Heart left ventricle (tissue), 16 donors: ENCODE data around the gene PHKA2. TPM values are rescaled to one million over a fixed set of nuclear protein-coding genes. Genes with fewer than 3 reads are reported as not detected.

Experiments used
- ATAC-seq, 4 donors: fragments of 200-7000 bp; cut with Tn5 transposase; one replicate each; pipeline ENCODE4 v1.9.1; 2020 to 2022; ENCODE audit warnings: moderate library complexity in 4 of 4, mild to moderate bottlenecking in 3 of 4, moderate number of reproducible peaks in 1 of 4
- DNase-seq, 5 donors: peaks; one replicate each; pipeline ENCODE4 v3.0.0-alpha.2; 2020
- H3K27ac ChIP-seq, 12 donors: fragments of 200-600 bp; sonication (generic) in 4 of 12; one replicate each; pipeline versions ENCODE4 v1.5.0 to v1.8.0; 2016 to 2022; ENCODE audit warnings: mild to moderate bottlenecking in 2 of 12
- H3K27me3 ChIP-seq, 9 donors: fragments of 200-600 bp; sonication (generic) in 2 of 9; one replicate each; pipeline versions ENCODE4 v1.5.1 to v1.8.0; 2016 to 2022; ENCODE audit warnings: mild to moderate bottlenecking in 3 of 9
- H3K36me3 ChIP-seq, 9 donors: fragments of 200-600 bp; sonication (generic) in 2 of 9; one replicate each; pipeline versions ENCODE4 v1.5.0 to v1.8.0; 2018 to 2022; ENCODE audit warnings: mild to moderate bottlenecking in 2 of 9
- H3K4me1 ChIP-seq, 12 donors: fragments of 200-600 bp; sonication (generic) in 4 of 12; one replicate each; pipeline versions ENCODE4 v1.5.0 to v1.8.0; 2016 to 2022; ENCODE audit warnings: mild to moderate bottlenecking in 3 of 12
- H3K4me3 ChIP-seq, 12 donors: fragments of 200-600 bp; sonication (generic) in 4 of 12; one replicate each; pipeline versions ENCODE4 v1.5.0 to v1.8.0; 2017 to 2022; ENCODE audit warnings: mild to moderate bottlenecking in 9 of 12, moderate library complexity in 4 of 12
- H3K9me3 ChIP-seq, 12 donors: fragments of 200-600 bp; sonication (generic) in 4 of 12; one replicate each; pipeline versions ENCODE4 v1.5.0 to v1.8.0; 2016 to 2022; ENCODE audit warnings: mild to moderate bottlenecking in 1 of 12
- POLR2A ChIP-seq, 2 donors: fragments of 450-650 bp; IDR thresholded peaks; one replicate each; pipeline ENCODE4 v1.6.1; 2017; ENCODE audit warnings: antibody characterized with exemption in 2 of 2, mild to moderate bottlenecking in 2 of 2, moderate library complexity in 2 of 2
- WGBS, 4 donors: extraction: QIAGEN DNeasy Blood & Tissue Kit in 2 of 4; methylation state at CpG; one replicate each; pipeline versions ENCODE4 v1.1.5 to v1.1.7; 2013 to 2018; 5-methylcytosine and 5-hydroxymethylcytosine counted together
- intact Hi-C, 10 donors: fragments of 100-400 bp; cut with DNase I; formaldehyde crosslinking; loops; one replicate each; pipeline versions ENCODE4 v1.11.1 to v1.14.2; 2022
- polyA plus RNA-seq, 2 donors: library from polyadenylated mRNA; stranded (reverse); fragments of 200-250 nt; gene quantifications; one replicate each; pipeline ENCODE4 v1.2.3, GENCODE V29; 2013
- total RNA-seq, 9 donors: library from RNA; depleted of rRNA in 2 of 9; stranded (reverse); fragments of >200 nt in 2 of 9; fragmentation: NEBNext Ultra II Directional in 3 of 9; extraction: Animal tissue kit (Norgen Biotek cat#: 25700) in 3 of 9; gene quantifications; one replicate each; pipeline versions ENCODE4 v1.1.0 to v1.2.4, GENCODE V29; 2016 to 2023
- TF ChIP-seq, protein P1 (sequence below), 12 donors: fragments of 200-600 bp; sonication (generic) in 4 of 12; IDR thresholded peaks; one replicate each; pipeline versions ENCODE4 v1.5.0 to v1.8.0; 2018 to 2022; ENCODE audit warnings: antibody characterized with exemption in 12 of 12, mild to moderate bottlenecking in 5 of 12
- donor health status: ischemic (EF 13 %, LVEDD 7.1; RV severe dilation, severe dysfunction).
- donor health status: healthy with polysubstance abuse.
- donor health status: DM: no; HTN: yes; CAD: no.
- donor health status: DM: no; HTN: no; CAD: no.
- donor health status: ischemic (EF 25% LVEDD 6.9; RV normal size, moderate dysfunction).
- donor health status: ischemic (EF 25% LVEDD 5.7; RV mildly dilated, moderate dysfunction).
- donor health status: healthy.
- donor health status: DM: yes; HTN: yes; CAD: no.
- donor health status: ischemic (EF 35%, LVEDD 5.7; RV mildly dilated, moderate dysfunction).
- donor health status: nonischemic (EF 11% LVEDD 7.7; RV severe dilation, severe dysfunction).
- donor health status: DM: yes; HTN: yes; CAD: no.
- donor health status: PGD.
- donor health status: ischemic (EF 29% LVEDD 5.4; RV normal size, mild dysfunction).
- donor health status: nonischemic (EF 23%, LVEDD 6.1; RV moderate dilation, normal function).

Gene PHKA2
- total and polyA plus RNA-seq, 11 donors = 13.8 to 45.7 (median 26.9) TPM

DNA sequence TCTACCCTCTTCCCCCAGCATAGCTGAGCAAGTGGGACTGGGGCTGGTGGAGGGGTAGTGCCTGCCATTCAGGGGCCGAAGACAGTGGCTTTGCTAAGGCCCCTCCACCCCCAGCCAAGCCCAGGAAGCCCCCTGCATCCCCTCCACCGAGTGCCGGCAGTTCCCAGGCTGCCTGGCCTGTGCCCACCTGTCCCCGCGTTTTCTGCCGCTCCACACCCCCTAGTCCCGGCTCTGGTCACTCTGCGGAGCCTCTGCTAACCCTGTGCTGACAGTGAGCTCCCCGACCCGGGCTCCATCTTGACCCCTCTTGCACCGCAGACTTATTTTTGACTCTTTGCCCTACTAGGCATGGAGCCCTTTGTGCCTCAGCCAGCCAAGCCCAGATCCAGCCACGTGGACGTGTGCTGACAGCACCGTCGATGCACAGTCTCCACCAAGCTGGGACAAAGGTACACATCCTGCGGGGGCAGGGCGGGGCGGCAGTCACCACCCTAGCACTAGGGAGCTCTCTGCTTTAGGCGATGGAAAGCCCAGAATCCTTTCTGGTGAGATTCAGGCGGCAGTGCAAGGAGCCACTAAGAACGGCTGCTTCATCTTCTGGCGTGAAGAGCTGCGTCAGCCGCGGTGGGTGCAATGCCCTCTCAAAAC is 96.6 kb downstream of the PHKA2 start:
- no peaks in the 10 kb centered on the region for H3K27me3 ChIP-seq
- peak overlapping the region in 11 of 12 donors; percentile 10 to 60 (median 46) for H3K4me3 ChIP-seq
- peak; percentile 50 to 64 (median 58) for ATAC-seq
- TF ChIP-seq POLR2A (IDR thresholded peaks at IDR 0.05) = no peak
- TF ChIP-seq, protein P1, sequence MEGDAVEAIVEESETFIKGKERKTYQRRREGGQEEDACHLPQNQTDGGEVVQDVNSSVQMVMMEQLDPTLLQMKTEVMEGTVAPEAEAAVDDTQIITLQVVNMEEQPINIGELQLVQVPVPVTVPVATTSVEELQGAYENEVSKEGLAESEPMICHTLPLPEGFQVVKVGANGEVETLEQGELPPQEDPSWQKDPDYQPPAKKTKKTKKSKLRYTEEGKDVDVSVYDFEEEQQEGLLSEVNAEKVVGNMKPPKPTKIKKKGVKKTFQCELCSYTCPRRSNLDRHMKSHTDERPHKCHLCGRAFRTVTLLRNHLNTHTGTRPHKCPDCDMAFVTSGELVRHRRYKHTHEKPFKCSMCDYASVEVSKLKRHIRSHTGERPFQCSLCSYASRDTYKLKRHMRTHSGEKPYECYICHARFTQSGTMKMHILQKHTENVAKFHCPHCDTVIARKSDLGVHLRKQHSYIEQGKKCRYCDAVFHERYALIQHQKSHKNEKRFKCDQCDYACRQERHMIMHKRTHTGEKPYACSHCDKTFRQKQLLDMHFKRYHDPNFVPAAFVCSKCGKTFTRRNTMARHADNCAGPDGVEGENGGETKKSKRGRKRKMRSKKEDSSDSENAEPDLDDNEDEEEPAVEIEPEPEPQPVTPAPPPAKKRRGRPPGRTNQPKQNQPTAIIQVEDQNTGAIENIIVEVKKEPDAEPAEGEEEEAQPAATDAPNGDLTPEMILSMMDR (IDR thresholded peaks at IDR 0.05) = no peak
- H3K36me3 ChIP-seq = no peaks in the 10 kb centered on the region
- H3K27ac ChIP-seq = peak overlapping the region; percentile 80 to 96 (median 88)
- H3K9me3 ChIP-seq = peaks cover 0 to under 1% (median 0%) of the 10 kb centered on the region in 12 donors
- WGBS, 4 donors = 17 to 55% (median 22%) methylated on average over 15 to 25 of the region's 25 CpGs
- H3K4me1 ChIP-seq = peaks cover 0 to 42% (median 16%) of the 10 kb centered on the region in 12 donors
- intact Hi-C loops = loop anchor here in 8 of 10 donors (2.0 to 10.0 kb wide), 8 partner anchors 14 to 462 kb away; partner anchors contain the start of genes RS1 (in 5 of the 8) and CDKL5 (in 3 of the 8)
- peak; percentile 46 to 81 (median 74) for DNase-seq

DNA sequence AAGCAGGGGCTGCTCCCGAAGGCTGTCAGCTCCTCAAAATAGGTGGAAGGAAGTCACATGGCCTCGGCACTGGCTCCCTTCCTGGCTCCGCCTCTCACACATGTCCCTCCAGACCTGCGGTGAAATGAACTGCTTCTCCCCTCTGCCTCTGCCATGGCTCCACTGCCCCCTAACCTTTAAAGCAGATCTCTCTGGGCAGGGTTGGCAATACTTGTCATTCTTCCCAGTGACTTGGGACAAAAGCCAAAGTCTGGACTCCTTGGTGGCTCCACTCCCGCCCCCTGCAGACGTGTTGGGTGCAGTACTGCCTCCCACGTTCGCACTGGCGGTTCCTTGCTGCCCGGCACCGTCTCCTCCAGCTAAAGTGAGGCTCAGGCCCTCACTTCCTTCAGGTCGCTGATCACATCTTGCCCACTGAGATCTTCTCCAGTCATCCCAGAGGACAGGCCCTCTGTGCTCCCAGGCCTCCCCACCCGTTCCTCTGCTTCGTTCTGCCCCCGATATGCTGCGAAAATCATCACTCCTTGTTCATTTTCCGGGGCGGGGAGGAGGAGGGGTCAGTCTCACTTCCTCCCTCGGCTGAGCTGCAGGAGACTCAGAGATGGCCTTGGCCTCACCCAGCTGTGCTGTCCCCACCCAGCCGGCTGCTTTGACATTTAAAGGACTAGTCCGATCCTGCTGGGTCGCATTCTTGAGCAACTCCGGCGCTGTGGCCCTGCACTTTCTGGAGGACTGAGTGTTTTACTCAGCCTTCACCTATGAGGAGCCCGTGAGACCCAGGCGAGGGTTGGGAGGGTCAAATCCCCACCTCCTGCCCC is 97.4 kb downstream of the PHKA2 start:
- Histone ChIP-seq H3K27me3 (no peaks in the 10 kb centered on the region), H3K36me3 (no peaks in the 10 kb centered on the region), H3K4me3 (peak overlapping the region in 11 of 12 donors; percentile 10 to 60 (median 46)), H3K4me1 (peaks cover 0 to 42% (median 16%) of the 10 kb centered on the region in 12 donors), H3K27ac (peak overlapping the region; percentile 80 to 96 (median 88)), H3K9me3 (peaks cover 0 to 6% (median 0%) of the 10 kb centered on the region in 12 donors)
- WGBS, 4 donors = 1 to 37% (median 15%) methylated on average over 19 to 26 of the region's 26 CpGs
- intact Hi-C loops = loop anchor here in 8 of 10 donors (2.0 to 10.0 kb wide), 8 partner anchors 14 to 462 kb away; partner anchors contain the start of genes RS1 (in 5 of the 8) and CDKL5 (in 3 of the 8)
- DNase-seq (peak; percentile 77 to 88 (median 83)), ATAC-seq (peak; percentile 71 to 82 (median 76))
- peak in 1 of 2 donors; percentile 27 for TF ChIP-seq POLR2A (IDR thresholded peaks at IDR 0.05)
- TF ChIP-seq, protein P1 (IDR thresholded peaks at IDR 0.05) = peak; percentile 24 to 62 (median 48)

DNA sequence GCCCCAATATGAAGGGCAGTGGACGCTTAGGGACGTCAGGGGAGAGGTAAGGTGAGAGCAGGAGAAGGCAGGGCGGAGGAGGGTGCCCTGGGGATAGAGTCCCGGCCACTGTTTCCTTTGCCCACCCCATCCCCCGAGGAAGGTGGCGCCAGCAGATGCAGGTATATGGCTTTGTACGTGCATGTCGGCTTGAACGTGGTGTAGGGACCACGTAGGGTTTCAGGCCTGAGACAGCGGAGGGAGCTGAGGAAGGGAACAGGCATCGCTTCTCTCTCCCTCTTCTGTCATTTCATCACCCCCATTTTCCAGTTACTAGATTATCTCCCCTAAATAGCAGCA is 97.9 kb downstream of the PHKA2 start:
- intact Hi-C loops = loop anchor here in 8 of 10 donors (2.0 to 10.0 kb wide), 8 partner anchors 13 to 461 kb away; partner anchors contain the start of genes RS1 (in 5 of the 8) and CDKL5 (in 3 of the 8)

More for the DNA sequence above, 97.9 kb downstream of the PHKA2 start:
- TF ChIP-seq POLR2A (IDR thresholded peaks at IDR 0.05) = no peak
- TF ChIP-seq, protein P1 (IDR thresholded peaks at IDR 0.05) = no peak
- 1 to 47% (median 25%) methylated on average over 12 of the region's 12 CpGs for WGBS, 4 donors
- ATAC-seq (peak in 1 of 4 donors; percentile 1), DNase-seq (no peak)
- H3K27me3 ChIP-seq = no peaks in the 10 kb centered on the region
- peak overlapping the region; percentile 80 to 96 (median 88) for H3K27ac ChIP-seq
- H3K36me3 ChIP-seq = no peaks in the 10 kb centered on the region
- peaks cover 0 to 42% (median 16%) of the 10 kb centered on the region in 12 donors for H3K4me1 ChIP-seq
- peaks cover 0 to 6% (median 0%) of the 10 kb centered on the region in 12 donors for H3K9me3 ChIP-seq
- H3K4me3 ChIP-seq = peak overlapping the region in 10 of 12 donors; percentile 36 to 60 (median 50)
